ENCODE measurements around the gene ACTN2. TPM values are rescaled to one million over a fixed set of nuclear protein-coding genes. Genes with fewer than 3 reads are reported as not detected.

ACTN2 gene
- polyA plus RNA-seq, 1 experiment, result not detected

DNA sequence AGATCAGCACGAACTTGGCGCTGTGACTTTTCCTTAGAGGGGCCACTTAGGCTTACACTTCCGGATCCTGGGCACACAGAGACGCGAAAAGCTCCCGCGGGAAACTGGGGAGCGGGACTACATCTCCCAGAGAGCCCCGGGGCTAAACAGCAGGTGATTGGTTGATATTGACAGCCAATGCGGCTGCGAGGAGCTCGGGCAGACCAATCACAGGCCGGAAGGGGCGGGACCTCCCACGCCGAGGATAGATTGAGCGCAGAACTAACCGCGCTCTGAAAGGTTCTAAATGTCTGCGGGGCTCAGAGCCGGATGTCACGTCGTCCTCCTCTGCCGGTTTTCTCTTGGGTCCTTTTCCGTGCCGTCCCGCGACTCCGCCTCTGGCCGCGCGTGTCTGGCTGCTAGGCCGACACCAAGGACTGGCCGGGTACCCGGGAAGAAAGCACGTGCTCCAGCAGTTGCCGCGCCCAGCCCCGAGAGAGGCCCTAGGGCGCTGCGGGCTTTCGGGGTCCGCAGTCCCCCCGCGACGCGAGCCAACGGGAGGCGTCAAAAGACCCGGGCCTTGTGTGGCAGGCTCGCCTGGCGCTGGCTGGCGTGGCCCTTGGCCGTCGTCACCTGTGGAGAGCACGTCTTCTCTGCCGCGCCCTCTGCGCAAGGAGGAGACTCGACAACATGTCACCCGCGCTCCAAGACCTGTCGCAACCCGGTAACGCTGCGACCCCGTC, 108.9 kb downstream of the ACTN2 start, which contains the start of gene MTR:
Gene MTR (plus strand): TSS at position 258 of the 722 bp plus-strand sequence. CDS start 412 bp downstream, at position 670.
- ChIA-PET POLR2A (interaction anchor here (0.6 to 1.0 kb wide), 3 partner anchors 11 to 60 kb away, joined by 3 to 8 read pairs (median 4); no protein-coding TSS in a partner anchor), CTCF (interaction anchor here (0.9 kb wide), 1 partner anchor 36 kb away, joined by 6 read pairs; no protein-coding TSS in a partner anchor)
- peak; percentile 89 for DNase-seq (ENCODE audit: low read depth)
- TF ChIP-seq, protein P1, sequence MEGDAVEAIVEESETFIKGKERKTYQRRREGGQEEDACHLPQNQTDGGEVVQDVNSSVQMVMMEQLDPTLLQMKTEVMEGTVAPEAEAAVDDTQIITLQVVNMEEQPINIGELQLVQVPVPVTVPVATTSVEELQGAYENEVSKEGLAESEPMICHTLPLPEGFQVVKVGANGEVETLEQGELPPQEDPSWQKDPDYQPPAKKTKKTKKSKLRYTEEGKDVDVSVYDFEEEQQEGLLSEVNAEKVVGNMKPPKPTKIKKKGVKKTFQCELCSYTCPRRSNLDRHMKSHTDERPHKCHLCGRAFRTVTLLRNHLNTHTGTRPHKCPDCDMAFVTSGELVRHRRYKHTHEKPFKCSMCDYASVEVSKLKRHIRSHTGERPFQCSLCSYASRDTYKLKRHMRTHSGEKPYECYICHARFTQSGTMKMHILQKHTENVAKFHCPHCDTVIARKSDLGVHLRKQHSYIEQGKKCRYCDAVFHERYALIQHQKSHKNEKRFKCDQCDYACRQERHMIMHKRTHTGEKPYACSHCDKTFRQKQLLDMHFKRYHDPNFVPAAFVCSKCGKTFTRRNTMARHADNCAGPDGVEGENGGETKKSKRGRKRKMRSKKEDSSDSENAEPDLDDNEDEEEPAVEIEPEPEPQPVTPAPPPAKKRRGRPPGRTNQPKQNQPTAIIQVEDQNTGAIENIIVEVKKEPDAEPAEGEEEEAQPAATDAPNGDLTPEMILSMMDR (IDR thresholded peaks at IDR 0.05; ENCODE audit: insufficient read depth, low read depth, low read length), result no peak
- Histone ChIP-seq H3K36me3 (ENCODE audit: control insufficient read depth, insufficient read depth, low read length) (no peaks in the 10 kb centered on the region), H3K4me3 (ENCODE audit: low read depth, low read length) (peak within 1 kb of the TSS; percentile 99), H3K27me3 (ENCODE audit: control insufficient read depth, insufficient read depth, low read length) (no peaks in the 10 kb centered on the region)

DNA sequence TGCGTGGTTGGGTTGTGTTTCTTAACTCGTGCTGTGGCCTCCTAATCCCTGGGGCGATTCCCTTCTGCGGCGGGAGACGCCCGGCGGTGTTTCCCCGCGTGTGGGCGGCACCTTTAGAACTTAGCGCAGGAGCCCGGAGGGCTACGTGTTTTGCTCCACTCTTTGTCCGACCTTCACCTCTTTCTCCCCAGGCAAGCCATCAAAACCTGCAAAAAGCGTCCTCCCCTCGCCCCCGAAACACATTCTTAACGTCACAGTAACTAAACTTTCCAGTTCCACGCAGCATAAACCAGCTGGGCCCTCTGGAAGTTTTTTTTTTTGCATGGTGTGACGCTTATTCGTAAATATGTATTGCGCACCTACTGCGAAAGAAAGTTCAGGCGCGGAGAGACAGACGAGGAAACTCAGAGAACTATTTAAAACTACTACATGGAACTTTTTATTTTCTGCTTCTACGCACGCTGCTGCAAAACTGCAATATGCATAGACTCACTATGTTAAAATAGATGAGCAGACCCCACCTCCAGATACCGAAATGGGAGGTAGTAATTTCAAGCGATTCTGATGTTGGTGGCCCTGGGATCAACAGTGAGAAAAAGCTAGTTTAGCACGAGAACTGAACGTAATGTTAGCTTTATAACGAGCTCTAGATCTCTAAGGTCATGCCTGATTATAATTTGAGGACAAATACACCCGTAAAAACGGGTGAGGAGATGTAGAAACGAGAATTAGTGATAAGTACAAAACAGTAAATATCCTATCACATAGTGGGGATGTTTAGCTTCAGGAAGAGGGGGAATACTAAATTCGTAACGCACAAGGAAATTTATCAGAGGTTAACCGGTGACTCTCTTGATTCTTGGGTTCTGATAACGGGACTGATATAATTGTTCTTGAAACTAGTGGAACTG, 109.7 kb downstream of the ACTN2 start:
- POLR2A ChIA-PET, result interaction anchor here (0.7 kb wide), 1 partner anchor 10 kb away, joined by 4 read pairs; no protein-coding TSS in a partner anchor
- CTCF ChIA-PET, result interaction anchor here (0.9 kb wide), 1 partner anchor 37 kb away, joined by 3 read pairs; no protein-coding TSS in a partner anchor
- DNase-seq (ENCODE audit: low read depth), result peak; percentile 6
- Histone ChIP-seq H3K36me3 (ENCODE audit: control insufficient read depth, insufficient read depth, low read length) (no peaks in the 10 kb centered on the region), H3K4me3 (ENCODE audit: low read depth, low read length) (peak overlapping the region; percentile 99), H3K27me3 (ENCODE audit: control insufficient read depth, insufficient read depth, low read length) (no peaks in the 10 kb centered on the region)
- TF ChIP-seq, protein P1 (IDR thresholded peaks at IDR 0.05; ENCODE audit: insufficient read depth, low read depth, low read length), result no peak

DNA sequence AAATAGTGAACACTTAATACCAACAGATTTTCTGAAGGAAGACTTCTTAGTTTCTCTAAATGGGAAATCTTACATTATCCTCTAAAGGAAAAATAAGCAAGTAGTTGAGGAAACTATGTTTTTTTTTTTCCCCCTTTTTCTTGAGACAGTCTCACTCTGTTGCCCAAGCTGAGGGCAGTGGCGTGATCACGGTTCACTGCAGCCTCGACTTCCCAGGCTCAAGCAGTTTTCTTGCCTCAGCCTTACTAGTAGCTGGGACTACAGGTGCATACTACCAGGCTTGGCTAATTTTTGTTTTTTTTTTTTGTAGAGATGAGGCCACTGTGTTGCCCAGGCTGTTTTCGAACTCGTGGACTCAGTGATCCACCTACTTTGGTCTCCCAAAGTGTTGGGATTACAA, 112.7 kb downstream of the ACTN2 start:
- ChIA-PET CTCF (no interaction called here), POLR2A (no interaction called here)
- no peak for DNase-seq (ENCODE audit: low read depth)
- no peaks in the 10 kb centered on the region for H3K36me3 ChIP-seq (ENCODE audit: control insufficient read depth, insufficient read depth, low read length)
- TF ChIP-seq, protein P1 (IDR thresholded peaks at IDR 0.05; ENCODE audit: insufficient read depth, low read depth, low read length), result no peak
- H3K4me3 ChIP-seq (ENCODE audit: low read depth, low read length), result no peak overlapping the region
- no peaks in the 10 kb centered on the region for H3K27me3 ChIP-seq (ENCODE audit: control insufficient read depth, insufficient read depth, low read length)

DNA sequence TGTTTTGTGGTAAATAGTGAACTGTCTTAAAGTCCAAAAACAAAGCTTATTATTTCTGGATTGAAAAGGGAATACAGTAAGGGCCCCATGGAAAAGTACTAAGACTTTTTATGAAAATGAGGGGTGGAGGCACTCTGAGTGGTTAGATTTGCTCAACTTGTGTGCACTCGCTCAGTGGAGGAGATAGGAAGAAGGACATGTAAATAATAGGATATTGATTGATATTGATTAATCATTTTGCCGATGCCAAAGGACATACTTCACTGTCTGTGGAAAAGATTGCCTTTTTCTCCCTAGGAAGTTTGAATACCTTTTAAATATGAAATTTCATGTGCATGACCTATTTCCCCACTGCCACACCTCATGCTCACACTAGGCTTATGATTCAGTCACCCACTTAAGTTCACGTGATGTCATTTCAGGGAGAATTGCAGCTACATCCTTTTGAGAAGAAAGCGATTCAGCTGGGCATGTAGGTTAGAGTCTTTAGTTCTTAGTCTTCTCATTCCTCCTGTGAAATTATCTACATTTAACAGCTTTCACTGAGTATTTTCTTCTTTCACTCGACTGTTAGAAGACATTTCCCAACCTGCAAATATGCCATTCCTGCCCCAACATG, 113.8 kb downstream of the ACTN2 start:
- TF ChIP-seq, protein P1 (IDR thresholded peaks at IDR 0.05; ENCODE audit: insufficient read depth, low read depth, low read length), result no peak
- H3K36me3 ChIP-seq (ENCODE audit: control insufficient read depth, insufficient read depth, low read length), result no peaks in the 10 kb centered on the region
- DNase-seq (ENCODE audit: low read depth), result no peak
- ChIA-PET POLR2A (interaction anchor here (0.5 kb wide), 1 partner anchor 55 kb away, joined by 3 read pairs; no protein-coding TSS in a partner anchor), CTCF (interaction anchor here (1.4 kb wide), 1 partner anchor 41 kb away, joined by 3 read pairs; no protein-coding TSS in a partner anchor)
- no peak overlapping the region for H3K4me3 ChIP-seq (ENCODE audit: low read depth, low read length)
- no peaks in the 10 kb centered on the region for H3K27me3 ChIP-seq (ENCODE audit: control insufficient read depth, insufficient read depth, low read length)
